Esophagus squamous epithelium (tissue), 4 donors: ENCODE data around the gene FBXO8.

Source experiments
- CTCF ChIP-seq, 6 experiments: fragments of 450-650 bp in 4 of 6; fragments of 200-600 bp in 2 of 6; sonication (generic) in 2 of 6; IDR thresholded peaks; one replicate each; pipeline ENCODE4 v1.5.1; 2016 to 2019; ENCODE audit warnings: antibody characterized with exemption in 6 of 6, mild to moderate bottlenecking in 4 of 6, moderate library complexity in 4 of 6
- POLR2A ChIP-seq, 4 donors: fragments of 450-650 bp; IDR thresholded peaks; one replicate each; pipeline ENCODE4 v1.6.1; 2017; ENCODE audit warnings: antibody characterized with exemption in 4 of 4, mild to moderate bottlenecking in 4 of 4, moderate library complexity in 3 of 4

DNA sequence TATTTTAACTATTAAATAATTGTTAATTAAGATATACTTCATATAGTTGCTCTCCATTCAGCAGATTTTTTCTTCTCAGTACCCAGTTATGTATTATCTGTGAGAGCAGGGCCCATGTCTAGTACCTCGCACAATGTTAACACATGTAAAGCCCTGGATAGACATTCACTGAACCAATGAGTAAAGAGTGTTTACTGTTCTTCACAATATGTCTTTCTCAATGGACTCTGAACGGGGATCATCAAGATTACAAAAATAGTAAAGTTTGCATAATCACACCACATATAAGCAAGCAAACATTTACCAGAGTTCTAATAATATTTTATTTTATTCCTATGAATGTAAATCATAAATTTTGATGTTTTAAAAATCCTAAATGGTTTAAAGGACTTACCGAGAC lies 47.1 kb downstream of the FBXO8 start:
- TF ChIP-seq CTCF (IDR thresholded peaks at IDR 0.05) (no peak), POLR2A (IDR thresholded peaks at IDR 0.05) (no peak)
